VCaP (cell line): ENCODE results near the gene TMED10.

Source experiments
- H3K27ac ChIP-seq: fragments of 450-650 bp; 2 replicates; pipeline ENCODE4 v1.5.1; 2017
- TF ChIP-seq, protein P1 (sequence below): fragments of 450-650 bp; conservative IDR thresholded peaks from 2 replicates; pipeline ENCODE4 v1.5.1; 2017; ENCODE audit warnings: mild to moderate bottlenecking, moderate library complexity

The TMED10 gene

DNA sequence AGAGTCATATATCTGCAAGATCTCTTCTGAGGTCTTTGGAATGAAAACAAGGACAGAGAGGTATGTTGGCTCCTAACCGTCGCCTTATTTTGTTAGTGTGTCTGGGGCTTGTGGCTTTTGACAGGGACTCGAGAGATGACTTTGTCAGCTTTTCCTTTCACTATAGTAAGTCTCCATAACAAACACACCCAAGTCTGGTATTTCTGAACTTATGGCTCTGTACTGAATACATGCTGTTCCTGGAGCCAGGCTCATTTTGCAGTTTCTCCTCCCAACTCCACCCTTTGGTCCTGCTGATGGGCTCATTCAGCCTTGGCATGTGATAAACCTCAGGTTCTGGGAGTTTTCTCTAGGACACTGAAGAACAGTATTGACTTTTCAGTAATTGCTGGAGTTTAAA, 27.7 kb upstream of the TMED10 start:
- no peak overlapping the region for H3K27ac ChIP-seq

GRCh38 chr14:75202657-75203056, 26.2 kb upstream of the TMED10 start:
- TF ChIP-seq, protein P1, sequence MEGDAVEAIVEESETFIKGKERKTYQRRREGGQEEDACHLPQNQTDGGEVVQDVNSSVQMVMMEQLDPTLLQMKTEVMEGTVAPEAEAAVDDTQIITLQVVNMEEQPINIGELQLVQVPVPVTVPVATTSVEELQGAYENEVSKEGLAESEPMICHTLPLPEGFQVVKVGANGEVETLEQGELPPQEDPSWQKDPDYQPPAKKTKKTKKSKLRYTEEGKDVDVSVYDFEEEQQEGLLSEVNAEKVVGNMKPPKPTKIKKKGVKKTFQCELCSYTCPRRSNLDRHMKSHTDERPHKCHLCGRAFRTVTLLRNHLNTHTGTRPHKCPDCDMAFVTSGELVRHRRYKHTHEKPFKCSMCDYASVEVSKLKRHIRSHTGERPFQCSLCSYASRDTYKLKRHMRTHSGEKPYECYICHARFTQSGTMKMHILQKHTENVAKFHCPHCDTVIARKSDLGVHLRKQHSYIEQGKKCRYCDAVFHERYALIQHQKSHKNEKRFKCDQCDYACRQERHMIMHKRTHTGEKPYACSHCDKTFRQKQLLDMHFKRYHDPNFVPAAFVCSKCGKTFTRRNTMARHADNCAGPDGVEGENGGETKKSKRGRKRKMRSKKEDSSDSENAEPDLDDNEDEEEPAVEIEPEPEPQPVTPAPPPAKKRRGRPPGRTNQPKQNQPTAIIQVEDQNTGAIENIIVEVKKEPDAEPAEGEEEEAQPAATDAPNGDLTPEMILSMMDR: no peak
- no peak overlapping the region for H3K27ac ChIP-seq

More for the DNA sequence above, 27.7 kb upstream of the TMED10 start:
- TF ChIP-seq, protein P1: no peak

DNA sequence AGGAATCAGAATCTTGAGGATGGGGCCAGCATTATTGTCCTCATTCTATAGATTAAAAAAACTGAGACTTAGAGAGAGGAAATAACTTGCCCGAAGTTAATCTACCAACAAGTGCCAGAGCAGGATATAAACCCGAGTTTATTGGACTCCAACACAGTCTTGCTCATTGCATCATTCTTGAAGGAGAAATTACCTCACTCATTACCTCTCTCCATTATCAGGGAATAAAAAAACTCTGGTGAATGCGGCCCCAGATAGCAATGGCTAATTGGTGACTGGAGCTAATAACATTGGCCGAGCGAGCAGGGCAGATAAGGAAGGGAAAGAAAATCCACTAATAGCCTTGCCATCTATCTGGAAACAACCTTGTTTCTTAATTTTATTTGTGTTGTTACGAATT, 24.7 kb upstream of the TMED10 start:
- TF ChIP-seq, protein P1: no peak
- peak overlapping the region; percentile 73 for H3K27ac ChIP-seq

- TF ChIP-seq, protein P1: no peak
- H3K27ac ChIP-seq: peak overlapping the region; percentile 73
These were observed 24.0 kb upstream of the TMED10 start for GRCh38 chr14:75200451-75200850.

DNA sequence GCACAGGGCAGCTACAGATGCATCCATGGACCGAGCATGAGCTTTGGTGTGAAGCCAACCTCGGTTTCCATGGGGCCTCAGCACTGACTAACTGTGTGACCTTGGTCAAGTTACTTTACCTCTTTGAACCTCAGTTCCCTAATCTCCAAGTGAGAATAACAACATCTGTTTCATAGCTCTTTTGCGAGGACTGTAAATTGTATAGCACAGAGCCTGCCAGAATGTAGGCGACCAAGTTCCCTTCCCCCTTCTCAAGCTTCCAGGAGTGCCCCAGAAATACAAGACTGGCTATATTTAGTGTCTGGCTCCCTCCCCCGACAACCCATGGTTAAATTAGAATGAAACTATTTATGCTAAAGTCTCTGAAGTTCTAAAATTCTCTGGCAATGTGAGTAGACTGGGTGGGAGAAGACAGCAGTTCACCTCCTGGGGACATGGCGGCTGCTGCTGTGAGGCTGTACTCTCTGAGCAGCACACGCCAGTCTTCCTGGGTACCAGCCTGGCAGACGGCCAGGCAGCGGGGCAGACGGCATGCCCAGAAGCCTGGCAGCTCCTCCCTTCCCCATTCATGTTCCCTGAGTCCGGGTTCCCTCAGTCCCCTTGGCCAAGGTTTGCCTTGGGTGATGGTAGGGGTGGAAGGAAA, 22.0 kb upstream of the TMED10 start:
- TF ChIP-seq, protein P1: no peak
- peak overlapping the region; percentile 73; the same call in 1 of the 2 replicates for H3K27ac ChIP-seq

GRCh38 chr14:75197338-75197737, 20.9 kb upstream of the TMED10 start:
- TF ChIP-seq, protein P1: no peak
- H3K27ac ChIP-seq: no peak overlapping the region

- H3K27ac ChIP-seq: peak overlapping the region; percentile 21; the same call in 1 of the 2 replicates
- TF ChIP-seq, protein P1: no peak
These were observed 20.1 kb upstream of the TMED10 start for GRCh38 chr14:75196468-75196867.
